GM23338 (cell line): Measurements from ENCODE around the gene STK11IP. TPM values are rescaled to one million over a fixed set of nuclear protein-coding genes. Genes with fewer than 3 reads are reported as not detected.

Experiments
- ATAC-seq: fragments of 200-7000 bp; cut with Tn5 transposase; 3 replicates; pipeline ENCODE4 v1.9.1; 2020
- DNase-seq: peaks from one replicate; pipeline ENCODE4 v3.0.0-alpha.2; 2015; ENCODE audit warnings: low spot score
- H2AFZ ChIP-seq: fragments of 200-600 bp; sonication (generic); 2 replicates; pipeline ENCODE4 v1.8.0; 2016; ENCODE audit warnings: antibody characterized with exemption, mild to moderate bottlenecking, moderate library complexity
- H3F3A ChIP-seq: fragments of 200-600 bp; sonication (generic); replicated peaks from 2 replicates; pipeline ENCODE4 v1.8.0; 2017; ENCODE audit warnings: antibody characterized with exemption, mixed run types, low read depth
- H3K27ac ChIP-seq: fragments of 200-600 bp; sonication (generic); 2 replicates; pipeline ENCODE4 v1.6.1; 2016; ENCODE audit warnings: low read depth
- H3K27me3 ChIP-seq: fragments of 200-600 bp; sonication (generic); 2 replicates; pipeline ENCODE4 v1.8.0; 2016; ENCODE audit warnings: mild to moderate bottlenecking, mixed run types, moderate library complexity; ENCODE audit not compliant: insufficient read depth
- H3K36me3 ChIP-seq: fragments of 200-600 bp; sonication (generic); 2 replicates; pipeline ENCODE4 v1.8.0; 2016; ENCODE audit warnings: mild to moderate bottlenecking; ENCODE audit not compliant: insufficient read depth
- H3K4me1 ChIP-seq: fragments of 200-600 bp; sonication (generic); 2 replicates; pipeline ENCODE4 v1.8.0; 2016; ENCODE audit warnings: mild to moderate bottlenecking, moderate library complexity; ENCODE audit not compliant: insufficient read depth
- H3K4me2 ChIP-seq: fragments of 200-600 bp; sonication (generic); 2 replicates; pipeline ENCODE4 v1.7.1; 2017; ENCODE audit warnings: mixed run types
- H3K4me3 ChIP-seq: fragments of 200-600 bp; sonication (generic); 2 replicates; pipeline ENCODE4 v1.6.1; 2016; ENCODE audit warnings: mixed run types
- H3K79me2 ChIP-seq: fragments of 200-600 bp; sonication (generic); replicated peaks from 2 replicates; pipeline ENCODE4 v1.8.0; 2017; ENCODE audit warnings: mild to moderate bottlenecking; ENCODE audit not compliant: insufficient read depth
- H3K9me2 ChIP-seq: fragments of 200-600 bp; sonication (generic); 2 replicates; pipeline ENCODE4 v1.8.0; 2017; ENCODE audit not compliant: insufficient read depth
- H4K20me1 ChIP-seq: fragments of 200-600 bp; sonication (generic); replicated peaks from 2 replicates; pipeline ENCODE4 v1.8.0; 2017; ENCODE audit warnings: mild to moderate bottlenecking; ENCODE audit not compliant: insufficient read depth
- H3K27ac Mint-ChIP-seq: 2 replicates; pipeline ENCODE4 v1.8.0; 2020; ENCODE audit warnings: inconsistent platforms, mild to moderate bottlenecking, moderate library complexity, mixed read lengths
- H3K27me3 Mint-ChIP-seq: 3 replicates; pipeline ENCODE4 v1.8.0; 2022; ENCODE audit warnings: low read depth, mild to moderate bottlenecking, moderate library complexity, mixed read lengths, inconsistent platforms; ENCODE audit not compliant: insufficient read depth, poor library complexity
- H3K36me3 Mint-ChIP-seq: 3 replicates; pipeline ENCODE4 v1.8.0; 2021; ENCODE audit warnings: low read depth, mild to moderate bottlenecking, inconsistent platforms, moderate library complexity, mixed read lengths
- H3K4me1 Mint-ChIP-seq: 3 replicates; pipeline ENCODE4 v1.8.0; 2020; ENCODE audit warnings: mild to moderate bottlenecking, inconsistent platforms, mixed read lengths
- H3K4me3 Mint-ChIP-seq: 3 replicates; pipeline ENCODE4 v1.8.0; 2021; ENCODE audit warnings: moderate library complexity, mild to moderate bottlenecking, inconsistent platforms, mixed read lengths
- H3K9me3 Mint-ChIP-seq: 3 replicates; pipeline ENCODE4 v1.8.0; 2020; ENCODE audit warnings: moderate library complexity, mild to moderate bottlenecking, inconsistent platforms, mixed read lengths
- CREB1 ChIP-seq: fragments of 250-450 bp; sonication (Bioruptor Pico); IDR thresholded peaks from 2 replicates; pipeline ENCODE4 v1.5.0; 2020; ENCODE audit warnings: low read depth, mild to moderate bottlenecking, moderate library complexity
- EZH2 ChIP-seq: fragments of 200-600 bp; sonication (generic); IDR thresholded peaks from one replicate; pipeline ENCODE4 v1.8.0; 2017; ENCODE audit warnings: antibody characterized with exemption, mild to moderate bottlenecking, low read depth; ENCODE audit not compliant: unreplicated experiment
- JUNB ChIP-seq: IDR thresholded peaks from one replicate; pipeline ENCODE4 v1.6.1; 2016; ENCODE audit warnings: antibody characterized with exemption; ENCODE audit not compliant: unreplicated experiment
- NANOG ChIP-seq: IDR thresholded peaks from 2 replicates; pipeline ENCODE4 v1.6.1; 2016; ENCODE audit warnings: antibody characterized with exemption, borderline replicate concordance
- POLR2AphosphoS5 ChIP-seq: IDR thresholded peaks from 2 replicates; pipeline ENCODE4 v1.6.1; 2016; ENCODE audit warnings: antibody characterized with exemption, low read depth
- ZNF331 ChIP-seq: fragments of 250-450 bp; sonication (Bioruptor Pico); IDR thresholded peaks from 2 replicates; pipeline ENCODE4 v1.5.0; 2020; ENCODE audit warnings: low read depth, mild to moderate bottlenecking, moderate library complexity
- polyA plus RNA-seq: library from polyadenylated mRNA; unstranded; fragments of >200 nt; fragmentation: Nextera tagmentation; extraction: Ambion mirVana; gene quantifications from 2 replicates; pipeline ENCODE4 v1.2.1, GENCODE V29; 2016
- total RNA-seq: library from RNA; depleted of rRNA; stranded (reverse); fragments of >200 nt; shearing (Covaris generic); gene quantifications from 2 replicates; pipeline ENCODE4 v1.2.3, GENCODE V29; 2014
- TF ChIP-seq, protein P1 (sequence below): IDR thresholded peaks from 2 replicates; pipeline ENCODE4 v1.6.1; 2016; ENCODE audit warnings: antibody characterized with exemption
- TF ChIP-seq, protein P2 (sequence below), 2 experiments: fragments of 200-600 bp in 1 of 2; sonication (generic) in 1 of 2; conservative IDR thresholded peaks; 2 replicates each; pipeline versions ENCODE4 v1.5.1 to v1.6.1; 2016 to 2017; ENCODE audit warnings: antibody characterized with exemption in 2 of 2, low read depth in 2 of 2, mild to moderate bottlenecking in 2 of 2, moderate library complexity in 1 of 2
- TF ChIP-seq, protein P3 (sequence below): IDR thresholded peaks from one replicate; pipeline ENCODE4 v1.6.1; 2018; ENCODE audit warnings: antibody characterized with exemption; ENCODE audit not compliant: unreplicated experiment

The STK11IP gene
- total and polyA plus RNA-seq, 2 experiments from 2014 or later = 16.6 to 28.1 TPM

DNA sequence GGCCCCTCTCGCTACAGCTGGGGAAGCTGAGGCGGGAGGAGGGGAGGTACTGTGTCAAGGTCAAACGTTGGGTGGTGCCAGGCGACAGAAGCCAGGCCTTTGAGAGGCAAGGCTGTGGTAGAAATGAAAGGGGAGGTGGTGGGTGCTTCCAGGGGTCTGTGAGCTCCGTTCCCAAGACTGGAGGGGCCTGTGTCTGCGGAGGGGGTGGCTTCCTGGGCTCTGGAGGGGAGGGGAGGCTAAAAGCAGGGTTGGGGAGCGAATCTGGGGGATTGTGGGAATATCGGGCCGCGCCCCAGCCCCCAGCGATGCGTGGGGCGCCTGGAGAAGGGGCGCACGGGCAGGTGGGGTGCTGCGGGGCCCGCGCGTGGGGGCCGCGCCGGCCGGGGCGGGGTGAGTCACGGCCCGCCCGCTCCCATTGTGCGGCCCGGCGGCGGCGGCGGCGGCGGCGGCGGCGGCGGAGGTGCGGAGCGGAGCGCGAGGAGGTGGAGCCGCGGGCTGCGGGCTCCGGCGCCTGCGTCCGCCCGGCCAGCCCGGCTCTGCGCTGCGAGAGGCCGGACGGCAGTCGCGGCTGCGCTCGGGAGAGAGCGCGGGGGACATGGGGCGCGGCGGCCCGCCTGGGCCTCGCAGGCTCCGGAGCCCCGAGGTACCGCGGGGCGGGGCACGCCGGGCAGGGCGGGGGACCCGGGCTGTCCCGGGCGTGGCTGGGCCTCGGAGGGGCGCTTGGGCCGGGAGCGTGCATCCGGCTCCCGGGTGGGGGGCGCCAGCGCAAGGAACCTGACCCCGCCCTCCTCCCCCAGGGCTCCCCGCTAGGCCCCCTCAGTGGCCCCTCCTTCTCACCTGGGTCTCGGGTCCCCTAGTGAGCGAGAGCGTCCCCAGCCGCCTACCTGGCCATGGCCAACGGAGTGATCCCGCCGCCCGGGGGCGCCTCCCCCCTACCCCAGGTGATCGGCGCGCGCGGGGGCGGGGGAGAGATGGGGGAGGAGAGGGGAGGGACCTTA, 29.7 kb downstream of the STK11IP start, which contains the start of gene SLC4A3:
TSS of gene SLC4A3 (plus strand) at position 528 of the 998 bp plus-strand sequence. CDS start at position 891, 363 bp downstream.
- peak; percentile 69 for DNase-seq
- H3K4me1 Mint-ChIP-seq = peaks cover 10% of the 10 kb centered on the region; the same call in 1 of the 3 replicates
- H3K9me3 Mint-ChIP-seq = no peaks in the 10 kb centered on the region; the same call in 2 of the 3 replicates
- H3K4me1 ChIP-seq = peaks cover 4% of the 10 kb centered on the region
- ATAC-seq = peak; percentile 76
- H3K27me3 ChIP-seq = peaks cover 6% of the 10 kb centered on the region; the same call in 1 of the 2 replicates
- H2AFZ ChIP-seq = peak within 1 kb of the TSS; percentile 94
- H3K4me3 ChIP-seq = peak within 1 kb of the TSS; percentile 72
- no peaks in the 10 kb centered on the region for H3K79me2 ChIP-seq
- H4K20me1 ChIP-seq = no peaks in the 10 kb centered on the region; the same call in 1 of the 2 replicates
- no peak within 1 kb of the TSS for H3K27ac ChIP-seq
- no peaks in the 10 kb centered on the region for H3K36me3 Mint-ChIP-seq
- no peaks in the 10 kb centered on the region for H3K9me2 ChIP-seq
- TF ChIP-seq ZNF331 (CRISPR knock-in tag) (no peak), CREB1 (CRISPR knock-in tag) (no peak), EZH2 (no peak)
- TF ChIP-seq, protein P1, sequence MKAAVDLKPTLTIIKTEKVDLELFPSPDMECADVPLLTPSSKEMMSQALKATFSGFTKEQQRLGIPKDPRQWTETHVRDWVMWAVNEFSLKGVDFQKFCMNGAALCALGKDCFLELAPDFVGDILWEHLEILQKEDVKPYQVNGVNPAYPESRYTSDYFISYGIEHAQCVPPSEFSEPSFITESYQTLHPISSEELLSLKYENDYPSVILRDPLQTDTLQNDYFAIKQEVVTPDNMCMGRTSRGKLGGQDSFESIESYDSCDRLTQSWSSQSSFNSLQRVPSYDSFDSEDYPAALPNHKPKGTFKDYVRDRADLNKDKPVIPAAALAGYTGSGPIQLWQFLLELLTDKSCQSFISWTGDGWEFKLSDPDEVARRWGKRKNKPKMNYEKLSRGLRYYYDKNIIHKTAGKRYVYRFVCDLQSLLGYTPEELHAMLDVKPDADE = no peak
- TF ChIP-seq, protein P2, sequence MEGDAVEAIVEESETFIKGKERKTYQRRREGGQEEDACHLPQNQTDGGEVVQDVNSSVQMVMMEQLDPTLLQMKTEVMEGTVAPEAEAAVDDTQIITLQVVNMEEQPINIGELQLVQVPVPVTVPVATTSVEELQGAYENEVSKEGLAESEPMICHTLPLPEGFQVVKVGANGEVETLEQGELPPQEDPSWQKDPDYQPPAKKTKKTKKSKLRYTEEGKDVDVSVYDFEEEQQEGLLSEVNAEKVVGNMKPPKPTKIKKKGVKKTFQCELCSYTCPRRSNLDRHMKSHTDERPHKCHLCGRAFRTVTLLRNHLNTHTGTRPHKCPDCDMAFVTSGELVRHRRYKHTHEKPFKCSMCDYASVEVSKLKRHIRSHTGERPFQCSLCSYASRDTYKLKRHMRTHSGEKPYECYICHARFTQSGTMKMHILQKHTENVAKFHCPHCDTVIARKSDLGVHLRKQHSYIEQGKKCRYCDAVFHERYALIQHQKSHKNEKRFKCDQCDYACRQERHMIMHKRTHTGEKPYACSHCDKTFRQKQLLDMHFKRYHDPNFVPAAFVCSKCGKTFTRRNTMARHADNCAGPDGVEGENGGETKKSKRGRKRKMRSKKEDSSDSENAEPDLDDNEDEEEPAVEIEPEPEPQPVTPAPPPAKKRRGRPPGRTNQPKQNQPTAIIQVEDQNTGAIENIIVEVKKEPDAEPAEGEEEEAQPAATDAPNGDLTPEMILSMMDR (conservative IDR thresholded peaks at IDR 0.05; ENCODE audit: low read depth in 2 of 2) = peak in 1 of 2 experiments; percentile 51; a peak in 3 of 4 replicates
- H3K36me3 ChIP-seq = no peaks in the 10 kb centered on the region
- peak within 1 kb of the TSS; percentile 52; the same call in 1 of the 2 replicates for H3K27ac Mint-ChIP-seq
- peak within 1 kb of the TSS; percentile 88 for H3K4me2 ChIP-seq
- 0 out of 2 replicates have a peak, but pooled peaks cover 5% of the 10 kb centered on the region for H3F3A ChIP-seq
- peaks cover 9% of the 10 kb centered on the region for H3K27me3 Mint-ChIP-seq
- peak within 1 kb of the TSS; percentile 80 for H3K4me3 Mint-ChIP-seq

DNA sequence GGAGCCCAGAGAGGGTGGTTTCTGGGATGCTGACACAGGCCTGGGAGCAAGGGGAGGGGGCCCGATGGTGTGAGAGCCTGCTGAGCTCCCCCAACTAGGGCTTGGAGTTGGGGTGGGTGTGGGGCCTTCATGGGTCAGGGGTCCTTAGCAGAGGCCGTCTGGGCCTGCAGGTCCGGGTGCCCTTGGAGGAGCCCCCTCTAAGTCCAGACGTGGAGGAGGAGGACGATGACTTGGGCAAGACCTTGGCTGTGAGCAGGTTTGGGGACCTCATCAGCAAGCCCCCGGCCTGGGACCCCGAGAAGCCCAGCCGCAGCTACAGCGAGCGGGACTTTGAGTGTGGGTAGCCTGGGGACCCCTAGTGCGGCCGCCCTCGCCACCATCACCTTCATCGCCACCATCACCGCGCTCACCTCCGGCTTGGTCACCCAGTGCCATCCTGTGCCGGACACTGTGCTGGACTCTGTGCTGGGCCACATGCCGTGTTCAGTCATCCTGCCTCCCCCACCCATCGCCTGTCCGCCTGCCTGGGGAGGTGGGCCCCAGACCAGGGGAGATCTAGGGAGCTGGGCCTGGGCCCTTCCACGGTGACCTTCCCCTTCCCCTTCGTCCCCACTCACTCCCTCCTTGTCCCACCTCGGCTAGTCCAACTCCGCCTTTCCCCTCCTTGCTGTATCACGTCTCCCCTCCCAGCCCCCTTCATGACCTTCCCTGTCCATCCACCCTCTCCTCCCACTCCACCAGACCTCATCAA, 30.8 kb downstream of the STK11IP start:
- H4K20me1 ChIP-seq = no peaks in the 10 kb centered on the region; the same call in 1 of the 2 replicates
- H2AFZ ChIP-seq = peak overlapping the region; percentile 87
- peak overlapping the region; percentile 87 for H3K4me2 ChIP-seq
- H3K36me3 ChIP-seq = no peaks in the 10 kb centered on the region
- DNase-seq (no peak), ATAC-seq (peak; percentile 12)
- peaks cover 9% of the 10 kb centered on the region for H3K27me3 Mint-ChIP-seq
- H3K27me3 ChIP-seq = peaks cover 6% of the 10 kb centered on the region; the same call in 1 of the 2 replicates
- H3K27ac Mint-ChIP-seq = no peak overlapping the region
- H3K4me3 ChIP-seq = peak overlapping the region; percentile 72
- no peak overlapping the region for H3K27ac ChIP-seq
- 0 out of 2 replicates have a peak, but pooled peaks cover 5% of the 10 kb centered on the region for H3F3A ChIP-seq
- H3K79me2 ChIP-seq = no peaks in the 10 kb centered on the region
- H3K4me3 Mint-ChIP-seq = peak overlapping the region; percentile 65
- no peaks in the 10 kb centered on the region for H3K9me2 ChIP-seq
- no peaks in the 10 kb centered on the region; the same call in 1 of the 3 replicates for H3K9me3 Mint-ChIP-seq
- peaks cover 4% of the 10 kb centered on the region for H3K4me1 ChIP-seq
- no peaks in the 10 kb centered on the region; the same call in 2 of the 3 replicates for H3K36me3 Mint-ChIP-seq
- H3K4me1 Mint-ChIP-seq = peaks cover 10% of the 10 kb centered on the region; the same call in 1 of the 3 replicates
- TF ChIP-seq, protein P1 = no peak
- TF ChIP-seq, protein P3, sequence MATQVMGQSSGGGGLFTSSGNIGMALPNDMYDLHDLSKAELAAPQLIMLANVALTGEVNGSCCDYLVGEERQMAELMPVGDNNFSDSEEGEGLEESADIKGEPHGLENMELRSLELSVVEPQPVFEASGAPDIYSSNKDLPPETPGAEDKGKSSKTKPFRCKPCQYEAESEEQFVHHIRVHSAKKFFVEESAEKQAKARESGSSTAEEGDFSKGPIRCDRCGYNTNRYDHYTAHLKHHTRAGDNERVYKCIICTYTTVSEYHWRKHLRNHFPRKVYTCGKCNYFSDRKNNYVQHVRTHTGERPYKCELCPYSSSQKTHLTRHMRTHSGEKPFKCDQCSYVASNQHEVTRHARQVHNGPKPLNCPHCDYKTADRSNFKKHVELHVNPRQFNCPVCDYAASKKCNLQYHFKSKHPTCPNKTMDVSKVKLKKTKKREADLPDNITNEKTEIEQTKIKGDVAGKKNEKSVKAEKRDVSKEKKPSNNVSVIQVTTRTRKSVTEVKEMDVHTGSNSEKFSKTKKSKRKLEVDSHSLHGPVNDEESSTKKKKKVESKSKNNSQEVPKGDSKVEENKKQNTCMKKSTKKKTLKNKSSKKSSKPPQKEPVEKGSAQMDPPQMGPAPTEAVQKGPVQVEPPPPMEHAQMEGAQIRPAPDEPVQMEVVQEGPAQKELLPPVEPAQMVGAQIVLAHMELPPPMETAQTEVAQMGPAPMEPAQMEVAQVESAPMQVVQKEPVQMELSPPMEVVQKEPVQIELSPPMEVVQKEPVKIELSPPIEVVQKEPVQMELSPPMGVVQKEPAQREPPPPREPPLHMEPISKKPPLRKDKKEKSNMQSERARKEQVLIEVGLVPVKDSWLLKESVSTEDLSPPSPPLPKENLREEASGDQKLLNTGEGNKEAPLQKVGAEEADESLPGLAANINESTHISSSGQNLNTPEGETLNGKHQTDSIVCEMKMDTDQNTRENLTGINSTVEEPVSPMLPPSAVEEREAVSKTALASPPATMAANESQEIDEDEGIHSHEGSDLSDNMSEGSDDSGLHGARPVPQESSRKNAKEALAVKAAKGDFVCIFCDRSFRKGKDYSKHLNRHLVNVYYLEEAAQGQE = no peak
- TF ChIP-seq NANOG = no peak
- no peak for TF ChIP-seq POLR2AphosphoS5
- no peak for TF ChIP-seq EZH2
- TF ChIP-seq JUNB = no peak
- no peak for TF ChIP-seq ZNF331 (CRISPR knock-in tag)
- TF ChIP-seq, protein P2 (conservative IDR thresholded peaks at IDR 0.05; ENCODE audit: low read depth in 2 of 2) = no peak
